Tibial artery (tissue), 4 donors: ENCODE measurements around the gene SCCPDH.

Experiments
- DNase-seq, 2 donors: peaks; one replicate each; pipeline ENCODE4 v3.0.0-alpha.2; 2019
- H3K27ac ChIP-seq, 2 donors: fragments of 200-600 bp; sonication (generic) in 1 of 2; 1 replicate in 1 of 2; 2 replicates in 1 of 2; pipeline ENCODE4 v1.5.1; 2018 to 2019; ENCODE audit warnings: mild to moderate bottlenecking in 1 of 2
- H3K27me3 ChIP-seq, 2 donors: fragments of 200-600 bp; sonication (generic) in 1 of 2; one replicate each; pipeline versions ENCODE4 v1.5.1 to v1.6.0; 2016 to 2019
- H3K36me3 ChIP-seq, 3 donors: fragments of 200-600 bp; sonication (generic) in 2 of 3; one replicate each; pipeline ENCODE4 v1.5.1; 2016 to 2019; ENCODE audit warnings: mild to moderate bottlenecking in 2 of 3
- H3K4me1 ChIP-seq, 4 donors: fragments of 200-600 bp; sonication (generic) in 2 of 4; 1 replicate in 3 of 4; 2 replicates in 1 of 4; pipeline ENCODE4 v1.5.1; 2016 to 2019
- H3K4me3 ChIP-seq, 2 donors: fragments of 200-600 bp; sonication (generic) in 1 of 2; 1 replicate in 1 of 2; 2 replicates in 1 of 2; pipeline ENCODE4 v1.5.1; 2018 to 2019; ENCODE audit warnings: mild to moderate bottlenecking in 2 of 2
- H3K9me3 ChIP-seq, 3 donors: fragments of 200-600 bp; sonication (generic) in 1 of 3; one replicate each; pipeline ENCODE4 v1.5.1; 2016 to 2019
- CTCF ChIP-seq, 2 experiments: fragments of 200-600 bp in 1 of 2; fragments of 450-650 bp in 1 of 2; IDR thresholded peaks; one replicate each; pipeline ENCODE4 v1.5.1; 2017 to 2019; ENCODE audit warnings: antibody characterized with exemption in 2 of 2, mild to moderate bottlenecking in 1 of 2, moderate library complexity in 1 of 2
- intact Hi-C: fragments of 100-400 bp; cut with DNase I; formaldehyde crosslinking; loops from one replicate; pipeline ENCODE4 v1.15.0; 2023; ENCODE audit warnings: low total_unique reads

SCCPDH gene

DNA sequence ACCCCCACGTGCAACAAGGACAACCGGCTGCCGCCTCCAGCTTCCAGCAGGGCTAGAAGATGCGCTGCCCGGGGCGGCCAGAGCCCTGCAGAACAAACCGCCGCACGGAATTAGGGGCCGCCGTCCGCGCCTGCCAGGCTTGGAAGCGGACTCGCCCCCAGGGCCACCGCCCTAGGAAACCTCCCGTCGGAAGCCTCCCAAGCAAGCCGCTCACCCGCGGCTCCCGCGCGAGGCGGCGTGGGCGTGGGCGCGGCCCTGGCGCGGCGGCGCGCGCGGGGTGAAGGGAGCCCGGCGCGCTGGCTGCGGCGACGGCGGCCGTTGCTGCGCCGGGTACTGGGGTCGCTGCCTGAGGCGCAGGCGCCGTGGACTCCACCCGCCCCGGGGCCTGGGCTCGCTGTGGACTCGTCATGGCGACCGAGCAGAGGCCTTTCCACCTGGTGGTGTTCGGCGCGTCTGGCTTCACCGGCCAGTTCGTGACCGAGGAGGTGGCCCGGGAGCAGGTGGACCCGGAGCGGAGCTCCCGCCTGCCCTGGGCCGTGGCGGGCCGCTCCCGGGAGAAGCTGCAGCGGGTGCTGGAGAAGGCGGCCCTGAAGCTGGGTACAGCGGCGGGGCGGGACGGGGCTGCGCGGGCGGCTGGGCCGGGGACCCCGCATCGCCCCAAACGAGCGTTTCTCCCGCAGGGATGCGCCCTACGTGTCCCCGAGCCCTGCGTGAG lies at the start of gene SCCPDH:
SCCPDH (plus strand) TSS at position 394 of the 715 bp plus-strand sequence; CDS start at position 408, 14 bp downstream.
- Histone ChIP-seq H3K27me3 (no peaks in the 10 kb centered on the region), H3K9me3 (peaks cover 0 to 4% (median 0%) of the 10 kb centered on the region in 3 donors), H3K36me3 (peaks cover 20 to 24% (median 20%) of the 10 kb centered on the region in 3 donors), H3K27ac (peak within 1 kb of the TSS; percentile 76 to 80), H3K4me1 (peaks cover 0 to 7% (median 3%) of the 10 kb centered on the region in 4 donors), H3K4me3 (peak within 1 kb of the TSS; percentile 72 to 73)
- TF ChIP-seq CTCF (IDR thresholded peaks at IDR 0.05) = no peak
- intact Hi-C loops = no loop called here
- DNase-seq = peak; percentile 60 to 83

DNA sequence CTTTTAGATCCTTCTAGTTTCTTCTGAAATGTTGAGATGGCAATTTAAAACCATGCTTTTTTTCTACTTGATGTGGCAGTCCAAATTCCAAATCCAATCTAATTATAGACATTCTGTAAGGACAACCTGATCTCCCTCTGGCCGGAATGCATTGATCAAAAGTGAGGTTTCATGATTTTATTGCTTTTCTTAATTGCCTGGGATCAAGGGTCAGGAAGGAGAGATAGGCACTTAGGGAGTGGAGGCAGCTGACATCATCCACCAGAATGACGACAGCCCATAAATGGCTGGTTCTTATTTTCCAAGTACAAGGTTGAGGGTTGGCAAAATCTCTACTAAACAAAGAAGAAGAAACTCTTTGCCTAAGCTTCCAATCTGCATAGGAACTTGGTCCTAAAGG lies 46.4 kb upstream of the SCCPDH start:
- intact Hi-C loops = no loop called here
- TF ChIP-seq CTCF (IDR thresholded peaks at IDR 0.05) = no peak

GRCh38 chr1:246678816-246679793 lies 45.1 kb upstream of the SCCPDH start:
- no peak for DNase-seq
- intact Hi-C loops = no loop called here

More for the DNA sequence above, 46.4 kb upstream of the SCCPDH start:
- no peak overlapping the region for H3K27ac ChIP-seq
- no peak for DNase-seq
- no peaks in the 10 kb centered on the region for H3K27me3 ChIP-seq
- H3K36me3 ChIP-seq = peaks cover 0 to 5% (median 0%) of the 10 kb centered on the region in 3 donors
- H3K4me3 ChIP-seq = no peak overlapping the region
- peaks cover 0 to 9% (median 4%) of the 10 kb centered on the region in 4 donors for H3K4me1 ChIP-seq
- no peaks in the 10 kb centered on the region for H3K9me3 ChIP-seq

GRCh38 chr1:246679794-246680177 lies 44.4 kb upstream of the SCCPDH start:
- Histone ChIP-seq H3K36me3 (no peaks in the 10 kb centered on the region), H3K4me1 (peaks cover 0 to 9% (median 4%) of the 10 kb centered on the region in 4 donors), H3K27ac (no peak overlapping the region), H3K27me3 (no peaks in the 10 kb centered on the region), H3K9me3 (no peaks in the 10 kb centered on the region), H3K4me3 (no peak overlapping the region)
- intact Hi-C loops = no loop called here
- DNase-seq = no peak
- TF ChIP-seq CTCF (IDR thresholded peaks at IDR 0.05) = no peak

More at GRCh38 chr1:246678816-246679793, 45.1 kb upstream of the SCCPDH start:
- Histone ChIP-seq H3K9me3 (no peaks in the 10 kb centered on the region), H3K27me3 (no peaks in the 10 kb centered on the region), H3K27ac (no peak overlapping the region), H3K4me3 (no peak overlapping the region), H3K4me1 (peaks cover 0 to 9% (median 4%) of the 10 kb centered on the region in 4 donors), H3K36me3 (no peaks in the 10 kb centered on the region)
- no peak for TF ChIP-seq CTCF (IDR thresholded peaks at IDR 0.05)

DNA sequence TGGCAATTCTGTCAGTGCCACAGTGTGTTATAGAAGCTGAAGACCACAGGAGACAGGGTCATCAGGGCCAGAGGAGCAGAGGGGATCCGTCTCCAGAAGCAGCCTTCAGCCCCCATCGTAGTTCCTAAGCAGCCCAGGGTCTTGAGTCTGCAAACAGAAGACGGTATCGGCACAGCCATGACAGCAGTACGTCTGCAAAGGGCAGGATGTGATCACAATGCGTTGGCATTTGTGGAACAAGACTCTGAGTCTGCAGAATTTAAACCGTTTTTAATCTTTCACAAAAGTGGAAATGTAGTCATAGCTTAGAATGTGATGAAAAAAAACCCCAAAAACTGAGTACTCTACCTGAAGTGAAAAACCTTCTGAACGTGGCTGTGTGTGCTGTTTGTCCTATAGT lies 44.0 kb upstream of the SCCPDH start:
- intact Hi-C loops = no loop called here
- Histone ChIP-seq H3K27me3 (no peaks in the 10 kb centered on the region), H3K4me3 (no peak overlapping the region), H3K4me1 (peaks cover 0 to 9% (median 4%) of the 10 kb centered on the region in 4 donors), H3K27ac (no peak overlapping the region), H3K36me3 (no peaks in the 10 kb centered on the region), H3K9me3 (no peaks in the 10 kb centered on the region)
- no peak for DNase-seq
- no peak for TF ChIP-seq CTCF (IDR thresholded peaks at IDR 0.05)
